RWPE1 (cell line): Measurements from ENCODE around the gene NFATC1.
"Not testable (repeated sequence)": the region's sequence is repeated elsewhere in the genome, so short reads cannot be mapped to it uniquely, and the experiment has no call there.

Experiments used
- CTCF ChIA-PET: fragments of 350-600 bp; sonication (Branson Sonifier 250); formaldehyde crosslinking; extraction: SDS; loops from one replicate; lab custom pipeline; 2021; lab: Yijun Ruan, JAX
- POLR2A ChIA-PET: fragments of 400-600 bp; formaldehyde crosslinking; extraction: SDS; loops from one replicate; lab custom pipeline; 2020; ENCODE audit warnings: antibody characterized with exemption; ENCODE audit not compliant: low non-redundant PET; lab: Yijun Ruan, JAX
- DNase-seq: peaks from one replicate; pipeline ENCODE4 v3.0.0; 2012; ENCODE audit warnings: low spot score
- H3K27ac ChIP-seq: fragments of 450-650 bp; 2 replicates; pipeline ENCODE4 v1.5.1; 2017
- CTCF ChIP-seq: fragments of 450-650 bp; conservative IDR thresholded peaks from 2 replicates; pipeline ENCODE4 v1.5.1; 2017; ENCODE audit warnings: low read depth, mild to moderate bottlenecking

The NFATC1 gene

GRCh38 chr18:79478484-79479115, 82.9 kb downstream of the NFATC1 start:
- POLR2A ChIA-PET = no interaction called here
- TF ChIP-seq CTCF = no peak
- no peak overlapping the region for H3K27ac ChIP-seq
- no peak for DNase-seq
- CTCF ChIA-PET = no interaction called here

GRCh38 chr18:79479116-79479760, 83.5 kb downstream of the NFATC1 start:
- POLR2A ChIA-PET = no interaction called here
- no peak for DNase-seq
- H3K27ac ChIP-seq = no peak overlapping the region
- CTCF ChIA-PET = interaction anchor here (0.6 kb wide), 1 partner anchor 247 kb away, joined by 3 read pairs; no protein-coding TSS in a partner anchor
- TF ChIP-seq CTCF = no peak

GRCh38 chr18:79479761-79480161, 84.0 kb downstream of the NFATC1 start:
- H3K27ac ChIP-seq = no peak overlapping the region
- CTCF ChIA-PET = interaction anchor here (0.6 kb wide), 1 partner anchor 246 kb away, joined by 3 read pairs; no protein-coding TSS in a partner anchor
- POLR2A ChIA-PET = no interaction called here
- no peak for DNase-seq
- TF ChIP-seq CTCF = no peak

- TF ChIP-seq CTCF = no peak
- no peak for DNase-seq
- H3K27ac ChIP-seq = no peak overlapping the region
- CTCF ChIA-PET = no interaction called here
- POLR2A ChIA-PET = no interaction called here
Measured at GRCh38 chr18:79480171-79481045, 84.7 kb downstream of the NFATC1 start.

GRCh38 chr18:79481046-79481790, 85.5 kb downstream of the NFATC1 start:
- ChIA-PET CTCF (no interaction called here), POLR2A (no interaction called here)
- no peak for TF ChIP-seq CTCF
- no peak overlapping the region for H3K27ac ChIP-seq
- no peak for DNase-seq

- CTCF ChIA-PET, POLR2A ChIA-PET, DNase-seq, H3K27ac ChIP-seq: not testable (repeated sequence)
Measured at GRCh38 chr18:79483393-79483792, 87.7 kb downstream of the NFATC1 start.
